C4-2B (cell line): ENCODE results near the gene DNAJA3.

ENCODE experiments used
- H3K27ac ChIP-seq: fragments of 450-650 bp; 2 replicates; pipeline ENCODE4 v1.5.1; 2017
- CTCF ChIP-seq: fragments of 450-650 bp; conservative IDR thresholded peaks from 2 replicates; pipeline ENCODE4 v1.5.1; 2017; ENCODE audit warnings: mild to moderate bottlenecking
- ZFX ChIP-seq: fragments of 450-650 bp; IDR thresholded peaks from 2 replicates; pipeline ENCODE4 v1.6.1; 2017

The DNAJA3 gene

DNA sequence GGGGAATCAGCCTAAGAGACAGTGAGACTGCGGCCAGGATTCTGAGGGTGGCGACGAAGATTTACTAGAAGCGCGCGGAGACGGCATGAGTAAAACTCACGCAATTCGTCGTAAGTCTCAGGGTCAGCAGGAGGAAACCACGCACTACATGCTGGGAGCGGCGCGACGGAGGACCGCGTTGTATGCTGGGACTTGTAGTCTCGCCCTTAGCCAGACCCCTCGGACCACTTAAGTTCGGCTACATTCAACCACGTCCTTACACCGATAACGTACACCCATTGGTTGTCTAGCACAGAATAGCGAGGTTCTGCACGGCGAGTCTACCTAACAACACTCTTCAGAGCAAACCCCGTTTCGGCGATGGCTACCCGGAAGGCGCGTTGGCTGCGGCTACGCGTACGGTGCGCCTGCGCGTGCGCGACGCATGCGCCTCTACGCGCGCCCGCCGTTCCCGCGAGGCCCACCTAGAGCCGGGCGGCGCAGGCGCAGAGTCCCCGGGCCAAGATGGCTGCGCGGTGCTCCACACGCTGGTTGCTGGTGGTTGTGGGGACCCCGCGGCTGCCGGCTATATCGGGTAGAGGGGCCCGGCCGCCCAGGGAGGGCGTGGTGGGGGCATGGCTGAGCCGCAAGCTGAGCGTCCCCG is at the start of gene DNAJA3:
TSS of gene DNAJA3 (plus strand) at position 491 of the 643 bp plus-strand sequence. CDS start at position 505, 14 bp downstream.
- H3K27ac ChIP-seq: peak within 1 kb of the TSS; percentile 94
- TF ChIP-seq CTCF: no peak

DNA sequence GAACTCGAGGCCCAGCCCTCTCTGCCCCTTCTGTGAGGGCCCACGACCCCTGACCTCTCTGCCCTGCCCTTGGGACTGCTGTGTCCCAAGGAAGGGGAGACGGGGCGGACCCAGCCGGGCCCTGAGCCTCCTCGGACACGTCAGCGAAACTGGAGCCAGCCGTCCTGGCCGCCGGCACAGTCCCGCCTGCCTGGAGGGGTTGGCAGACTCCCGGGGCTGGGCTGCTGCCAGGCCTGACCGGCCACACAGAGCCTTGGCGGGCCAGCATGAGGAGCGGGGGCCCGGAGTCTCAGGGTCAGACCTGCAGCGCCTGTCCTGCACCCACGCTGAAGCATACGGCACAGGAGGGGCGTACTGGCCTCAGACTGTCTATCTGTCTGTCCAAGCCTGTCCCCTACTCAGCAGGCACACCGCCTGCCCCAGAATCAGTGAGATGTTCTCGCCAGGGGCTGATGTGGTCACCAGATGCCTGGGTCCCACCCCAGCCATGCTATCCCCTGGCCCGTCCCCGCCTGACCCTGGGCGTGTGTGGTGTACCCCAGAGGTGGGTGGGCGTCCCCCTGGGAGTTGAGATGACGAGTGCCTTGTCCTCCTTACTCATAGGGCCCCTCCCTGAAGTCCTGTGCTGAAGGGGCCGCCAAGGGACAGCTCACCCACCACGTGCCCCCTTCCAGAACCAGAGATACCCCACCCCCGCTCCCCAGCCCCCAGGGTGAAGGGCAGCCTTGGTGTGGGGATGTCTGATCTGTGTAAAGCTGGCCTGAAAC is 49.4 kb upstream of the DNAJA3 start:
- TF ChIP-seq CTCF (no peak), ZFX (no peak)
- H3K27ac ChIP-seq: peak overlapping the region; percentile 85

GRCh38 chr16:4376893-4377572 is 48.6 kb upstream of the DNAJA3 start:
- no peak for TF ChIP-seq ZFX
- no peak for TF ChIP-seq CTCF
- peak overlapping the region; percentile 85 for H3K27ac ChIP-seq

GRCh38 chr16:4377573-4378154 is 48.0 kb upstream of the DNAJA3 start:
- TF ChIP-seq ZFX (no peak), CTCF (no peak; the same call in 1 of the 2 replicates)
- peak overlapping the region; percentile 85 for H3K27ac ChIP-seq

DNA sequence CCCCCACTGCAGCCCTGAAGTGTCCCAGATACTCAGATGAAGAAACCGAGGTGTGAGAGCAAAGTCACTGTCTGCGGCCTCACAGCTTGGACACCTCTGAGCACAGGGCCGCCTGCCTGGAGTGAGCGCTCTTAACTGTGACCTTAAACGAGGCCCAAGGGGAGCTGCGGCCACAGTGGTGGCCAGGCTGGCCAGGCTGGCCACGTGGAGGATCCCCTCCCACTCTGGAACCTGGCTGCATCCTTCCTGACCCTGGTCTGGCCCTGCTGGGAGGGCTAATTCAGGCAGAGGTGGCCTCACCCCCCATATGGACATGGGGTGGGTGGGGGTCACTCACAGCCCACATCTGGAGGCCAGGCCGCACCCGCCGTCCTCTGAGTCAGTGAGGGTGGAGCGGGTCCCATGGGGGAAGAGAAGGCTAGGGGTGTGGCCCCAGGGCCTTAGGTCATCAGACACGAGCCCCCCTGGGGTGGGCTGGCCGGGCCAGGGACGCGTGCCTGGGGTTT is 47.5 kb upstream of the DNAJA3 start:
- TF ChIP-seq ZFX: no peak
- no peak for TF ChIP-seq CTCF
- peak overlapping the region; percentile 85; the same call in 1 of the 2 replicates for H3K27ac ChIP-seq

DNA sequence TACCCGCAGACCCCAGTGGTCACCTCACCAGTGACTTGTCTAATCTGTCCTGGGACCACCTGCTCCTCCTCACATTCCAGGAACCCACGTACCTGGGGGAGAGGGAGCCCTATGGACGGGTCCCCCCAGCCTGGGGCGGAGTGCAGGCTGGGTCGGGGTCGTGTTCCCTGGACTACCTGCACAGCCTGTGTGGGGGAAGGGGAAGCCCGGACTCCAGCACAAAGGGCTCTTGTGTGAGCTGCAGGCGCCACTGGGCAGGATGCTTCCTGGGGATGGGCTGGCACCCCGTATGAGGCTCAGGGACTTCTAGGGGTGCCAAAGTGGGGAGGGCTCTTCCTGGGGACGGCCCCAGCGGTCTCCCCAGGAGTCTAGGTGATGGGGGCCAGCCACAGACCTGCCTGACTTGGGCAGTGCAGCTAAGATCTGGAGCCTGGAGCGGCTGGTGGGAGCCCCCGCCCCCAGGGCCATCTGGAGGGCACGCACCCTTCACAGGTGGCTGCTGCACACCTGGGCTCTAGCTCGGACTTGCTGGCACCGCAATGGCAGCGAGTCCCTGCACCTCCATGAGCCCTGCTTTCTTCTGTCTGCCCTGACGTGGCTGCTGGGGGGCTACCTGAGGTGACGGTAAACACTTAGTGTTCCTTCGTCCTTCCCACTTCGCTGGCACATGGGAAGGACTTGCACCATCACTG is 46.5 kb upstream of the DNAJA3 start:
- TF ChIP-seq ZFX (no peak), CTCF (no peak)
- no peak overlapping the region for H3K27ac ChIP-seq
